Activated naive CD4-positive, alpha-beta T cell treated with anti-CD3 and anti-CD28 coated beads, Interleukin-2, amount 10 ng/mL, durations not matched to agents 7 days and 5 days (primary cell): ENCODE data around the gene HES5.

Experiments used
- CTCF ChIA-PET: fragments of 350-600 bp; sonication (Branson Sonifier 250); formaldehyde crosslinking; loops from one replicate; lab custom pipeline; 2021; ENCODE audit warnings: antibody characterized with exemption; lab: Charles Lee
- DNase-seq: peaks from one replicate; pipeline ENCODE4 v3.0.0-alpha.2; 2020
- H3K27ac Mint-ChIP-seq: one replicate; pipeline ENCODE4 v1.8.0; 2021; ENCODE audit warnings: mild to moderate bottlenecking, moderate library complexity, mixed read lengths
- H3K27me3 Mint-ChIP-seq: one replicate; pipeline ENCODE4 v1.8.0; 2021; ENCODE audit warnings: mild to moderate bottlenecking, mixed read lengths
- H3K36me3 Mint-ChIP-seq: one replicate; pipeline ENCODE4 v1.8.0; 2021; ENCODE audit warnings: mixed read lengths
- H3K4me1 Mint-ChIP-seq: one replicate; pipeline ENCODE4 v1.8.0; 2021; ENCODE audit warnings: mixed read lengths
- H3K4me3 Mint-ChIP-seq: one replicate; pipeline ENCODE4 v1.8.0; 2021; ENCODE audit warnings: mild to moderate bottlenecking, moderate library complexity, mixed read lengths
- H3K9me3 Mint-ChIP-seq: one replicate; pipeline ENCODE4 v1.8.0; 2021; ENCODE audit warnings: mixed read lengths

Gene HES5

GRCh38 chr1:2516124-2516523 lies 13.9 kb downstream of the HES5 start:
- peaks cover 39% of the 10 kb centered on the region for H3K36me3 Mint-ChIP-seq
- H3K9me3 Mint-ChIP-seq: no peaks in the 10 kb centered on the region
- DNase-seq: no peak
- H3K27me3 Mint-ChIP-seq: no peaks in the 10 kb centered on the region
- H3K27ac Mint-ChIP-seq: no peak overlapping the region
- CTCF ChIA-PET: no interaction called here
- no peaks in the 10 kb centered on the region for H3K4me1 Mint-ChIP-seq
- H3K4me3 Mint-ChIP-seq: no peak overlapping the region

GRCh38 chr1:2515763-2516080 lies 14.3 kb downstream of the HES5 start:
- CTCF ChIA-PET: no interaction called here
- Mint-ChIP-seq H3K36me3 (peaks cover 35% of the 10 kb centered on the region), H3K4me3 (no peak overlapping the region), H3K27me3 (no peaks in the 10 kb centered on the region), H3K27ac (no peak overlapping the region), H3K4me1 (no peaks in the 10 kb centered on the region), H3K9me3 (no peaks in the 10 kb centered on the region)
- no peak for DNase-seq

- H3K27ac Mint-ChIP-seq: no peak overlapping the region
- DNase-seq: no peak
- H3K4me1 Mint-ChIP-seq: no peaks in the 10 kb centered on the region
- H3K4me3 Mint-ChIP-seq: no peak overlapping the region
- no peaks in the 10 kb centered on the region for H3K9me3 Mint-ChIP-seq
- no peaks in the 10 kb centered on the region for H3K27me3 Mint-ChIP-seq
- H3K36me3 Mint-ChIP-seq: peaks cover 37% of the 10 kb centered on the region
- CTCF ChIA-PET: no interaction called here
These were observed 14.9 kb downstream of the HES5 start for GRCh38 chr1:2514863-2515762.

GRCh38 chr1:2513939-2514652 lies 16.0 kb downstream of the HES5 start:
- Mint-ChIP-seq H3K4me3 (no peak overlapping the region), H3K27ac (peak overlapping the region; percentile 71), H3K4me1 (no peaks in the 10 kb centered on the region), H3K9me3 (no peaks in the 10 kb centered on the region), H3K36me3 (peaks cover 40% of the 10 kb centered on the region), H3K27me3 (no peaks in the 10 kb centered on the region)
- no peak for DNase-seq
- CTCF ChIA-PET: no interaction called here

- no peak overlapping the region for H3K4me3 Mint-ChIP-seq
- H3K27me3 Mint-ChIP-seq: no peaks in the 10 kb centered on the region
- no peak for DNase-seq
- H3K9me3 Mint-ChIP-seq: no peaks in the 10 kb centered on the region
- H3K4me1 Mint-ChIP-seq: no peaks in the 10 kb centered on the region
- peaks cover 43% of the 10 kb centered on the region for H3K36me3 Mint-ChIP-seq
- no peak overlapping the region for H3K27ac Mint-ChIP-seq
- CTCF ChIA-PET: no interaction called here
These were observed 17.1 kb downstream of the HES5 start for GRCh38 chr1:2512862-2513421.

GRCh38 chr1:2510366-2511155 lies 19.5 kb downstream of the HES5 start:
- H3K27ac Mint-ChIP-seq: no peak overlapping the region
- peaks cover 34% of the 10 kb centered on the region for H3K36me3 Mint-ChIP-seq
- CTCF ChIA-PET: no interaction called here
- no peak overlapping the region for H3K4me3 Mint-ChIP-seq
- no peaks in the 10 kb centered on the region for H3K27me3 Mint-ChIP-seq
- no peak for DNase-seq
- no peaks in the 10 kb centered on the region for H3K4me1 Mint-ChIP-seq
- H3K9me3 Mint-ChIP-seq: no peaks in the 10 kb centered on the region

- Mint-ChIP-seq H3K4me1 (no peaks in the 10 kb centered on the region), H3K36me3 (peaks cover 31% of the 10 kb centered on the region), H3K27ac (no peak overlapping the region), H3K9me3 (no peaks in the 10 kb centered on the region), H3K4me3 (no peak overlapping the region), H3K27me3 (no peaks in the 10 kb centered on the region)
- CTCF ChIA-PET: no interaction called here
- no peak for DNase-seq
These were observed 20.5 kb downstream of the HES5 start for GRCh38 chr1:2509589-2509988.

GRCh38 chr1:2508751-2509150 lies 21.3 kb downstream of the HES5 start:
- H3K4me1 Mint-ChIP-seq: no peaks in the 10 kb centered on the region
- peaks cover 29% of the 10 kb centered on the region for H3K36me3 Mint-ChIP-seq
- CTCF ChIA-PET: no interaction called here
- H3K4me3 Mint-ChIP-seq: no peak overlapping the region
- DNase-seq: no peak
- H3K27ac Mint-ChIP-seq: no peak overlapping the region
- H3K9me3 Mint-ChIP-seq: no peaks in the 10 kb centered on the region
- no peaks in the 10 kb centered on the region for H3K27me3 Mint-ChIP-seq

GRCh38 chr1:2508180-2508579 lies 21.9 kb downstream of the HES5 start:
- no peak for DNase-seq
- Mint-ChIP-seq H3K36me3 (peaks cover 27% of the 10 kb centered on the region), H3K4me1 (no peaks in the 10 kb centered on the region), H3K4me3 (no peak overlapping the region), H3K9me3 (no peaks in the 10 kb centered on the region), H3K27ac (no peak overlapping the region), H3K27me3 (no peaks in the 10 kb centered on the region)
- CTCF ChIA-PET: no interaction called here

GRCh38 chr1:2507744-2508155 lies 22.3 kb downstream of the HES5 start:
- no peaks in the 10 kb centered on the region for H3K4me1 Mint-ChIP-seq
- H3K36me3 Mint-ChIP-seq: peaks cover 24% of the 10 kb centered on the region
- CTCF ChIA-PET: no interaction called here
- DNase-seq: no peak
- no peaks in the 10 kb centered on the region for H3K27me3 Mint-ChIP-seq
- no peak overlapping the region for H3K27ac Mint-ChIP-seq
- no peak overlapping the region for H3K4me3 Mint-ChIP-seq
- H3K9me3 Mint-ChIP-seq: no peaks in the 10 kb centered on the region

- H3K4me3 Mint-ChIP-seq: no peak overlapping the region
- CTCF ChIA-PET: no interaction called here
- H3K9me3 Mint-ChIP-seq: no peaks in the 10 kb centered on the region
- no peak overlapping the region for H3K27ac Mint-ChIP-seq
- H3K27me3 Mint-ChIP-seq: no peaks in the 10 kb centered on the region
- H3K36me3 Mint-ChIP-seq: peaks cover 22% of the 10 kb centered on the region
- no peaks in the 10 kb centered on the region for H3K4me1 Mint-ChIP-seq
- DNase-seq: no peak
These were observed 23.0 kb downstream of the HES5 start for GRCh38 chr1:2506901-2507565.

- Mint-ChIP-seq H3K9me3 (no peaks in the 10 kb centered on the region), H3K4me3 (no peak overlapping the region), H3K36me3 (peaks cover 17% of the 10 kb centered on the region), H3K27me3 (no peaks in the 10 kb centered on the region), H3K27ac (no peak overlapping the region), H3K4me1 (no peaks in the 10 kb centered on the region)
- no peak for DNase-seq
- CTCF ChIA-PET: no interaction called here
These were observed 23.8 kb downstream of the HES5 start for GRCh38 chr1:2506007-2506860.

- CTCF ChIA-PET: no interaction called here
- Mint-ChIP-seq H3K27me3 (no peaks in the 10 kb centered on the region), H3K9me3 (no peaks in the 10 kb centered on the region), H3K27ac (no peak overlapping the region), H3K36me3 (peaks cover 16% of the 10 kb centered on the region), H3K4me1 (peaks cover 2% of the 10 kb centered on the region), H3K4me3 (no peak overlapping the region)
- DNase-seq: no peak
These were observed 24.5 kb downstream of the HES5 start for GRCh38 chr1:2505461-2505994.
